Measurements from ENCODE around the gene AXL. TPM values are rescaled to one million over a fixed set of nuclear protein-coding genes. Genes with fewer than 3 reads are reported as not detected.
"Not testable (repeated sequence)": the region's sequence is repeated elsewhere in the genome, so short reads cannot be mapped to it uniquely, and the experiment has no call there.

The AXL gene
- total RNA-seq, 1 donor from 2014 or later, result 24.9 TPM

DNA sequence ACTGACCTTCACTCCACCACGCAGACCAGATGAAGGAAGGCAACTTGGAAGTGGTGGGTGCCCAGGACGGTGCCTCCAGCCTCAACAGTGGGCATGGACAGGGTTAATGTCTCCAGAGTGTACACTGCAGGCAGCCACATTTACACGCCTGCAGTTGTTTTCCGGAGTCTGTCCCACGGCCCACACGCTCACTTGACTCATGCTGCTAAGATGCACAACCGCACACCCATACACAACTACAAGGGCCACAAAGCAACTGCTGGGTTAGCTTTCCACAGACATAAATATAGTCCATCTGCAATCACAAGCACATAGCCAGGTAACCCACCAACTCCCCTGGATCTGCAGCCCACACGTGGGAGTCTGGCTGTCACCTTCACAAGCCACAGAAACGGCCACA, 12.6 kb upstream of the AXL start:
- DNase-seq (ENCODE audit: low read depth in 2 of 2), result no peak

DNA sequence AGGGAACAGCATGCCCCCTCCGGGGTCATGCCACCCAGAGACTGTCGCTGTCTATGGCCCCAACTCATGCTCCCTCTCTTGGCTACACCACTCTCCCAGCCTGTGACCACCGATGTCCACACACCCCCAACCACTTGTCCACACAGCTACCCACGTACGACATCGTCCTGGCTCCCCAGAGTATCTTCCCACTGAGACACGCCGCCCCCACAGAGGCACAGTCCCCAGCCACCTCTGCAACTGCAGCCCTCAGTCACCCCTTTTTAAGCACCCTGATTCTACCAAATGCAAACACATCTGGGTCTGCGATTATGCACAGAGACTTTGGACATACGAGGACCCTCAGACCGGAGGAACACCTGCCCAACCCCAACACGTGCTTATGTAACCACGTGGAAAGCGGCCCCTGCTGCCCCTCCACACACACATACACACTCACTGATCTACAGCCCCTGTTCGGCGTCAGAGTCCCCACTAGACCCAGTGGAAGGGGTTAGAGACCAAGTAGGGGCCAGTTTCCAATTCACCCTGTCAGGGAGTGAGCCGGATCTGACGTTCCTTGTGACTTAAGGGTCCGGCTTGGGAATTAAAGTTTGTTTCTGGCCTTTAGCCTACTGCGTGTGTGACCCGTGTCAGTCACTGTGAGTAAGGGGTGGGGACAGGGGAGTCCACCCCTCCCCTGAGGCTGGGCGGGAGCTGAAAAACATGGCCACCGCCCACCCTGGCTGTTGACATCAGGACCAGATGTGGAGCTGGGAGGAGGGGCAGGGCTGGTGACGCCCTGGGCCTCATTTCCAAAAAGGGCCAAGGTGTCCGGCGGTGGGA, 11.9 kb upstream of the AXL start:
- no peak for DNase-seq (ENCODE audit: low read depth in 2 of 2)

DNA sequence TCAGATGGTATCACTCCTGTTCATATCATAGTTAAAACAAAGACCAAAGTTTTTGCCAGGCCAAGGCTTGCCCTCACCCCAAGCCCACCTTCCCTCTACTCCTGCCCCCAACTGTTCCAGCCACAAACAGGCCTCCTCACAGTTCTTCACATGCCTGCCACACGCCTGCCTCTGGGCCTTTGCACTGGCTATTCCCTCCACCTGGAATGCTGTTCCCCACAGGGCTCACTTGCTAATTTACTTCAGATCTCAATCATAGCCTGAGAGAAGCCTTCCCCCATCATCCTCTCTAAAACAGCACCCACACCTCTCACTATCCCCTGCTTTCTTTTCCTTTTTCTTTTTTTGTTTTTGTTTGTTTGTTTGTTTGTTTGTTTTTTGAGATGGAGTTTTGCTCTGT, 4.9 kb upstream of the AXL start:
- no peak for DNase-seq (ENCODE audit: low read depth in 2 of 2)

DNA sequence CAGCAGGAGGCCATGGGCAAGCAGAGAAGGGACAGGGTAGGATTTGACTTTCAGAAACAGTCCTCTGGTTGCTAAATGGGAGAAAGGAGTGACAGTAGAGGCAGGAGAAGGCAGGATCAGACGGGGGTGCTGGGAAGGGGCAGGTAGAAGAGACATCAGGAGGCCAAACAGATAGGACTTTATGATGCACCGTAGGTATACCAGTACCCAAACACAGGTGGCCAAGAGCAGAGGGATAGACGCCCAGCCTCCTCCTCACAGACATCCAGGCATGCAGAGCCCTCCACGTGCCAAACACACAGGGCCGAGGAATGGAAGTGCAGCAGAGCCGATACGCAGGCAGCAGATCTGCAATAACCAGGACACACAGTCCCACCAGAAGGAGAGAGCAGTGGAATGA, 1.3 kb upstream of the AXL start:
- no peak for DNase-seq (ENCODE audit: low read depth in 2 of 2)

DNA sequence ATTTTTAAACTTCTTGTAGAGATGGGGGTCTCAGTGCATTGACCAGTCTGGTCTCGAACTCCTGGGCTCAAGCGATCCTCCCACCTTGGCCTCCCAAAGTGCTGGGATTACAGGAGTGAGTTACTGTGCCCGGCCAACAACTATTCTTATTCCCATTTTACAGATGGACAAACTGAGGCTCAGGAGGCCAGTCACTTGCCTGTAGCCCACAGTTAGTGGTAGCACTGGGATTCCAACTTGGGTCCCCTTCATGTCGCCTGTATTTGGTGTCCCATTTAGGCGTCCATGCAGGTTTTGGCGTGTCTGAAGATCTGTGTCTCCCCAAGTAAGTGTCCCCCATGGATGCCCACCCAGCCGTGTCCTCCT, 791 bp upstream of the AXL start:
- no peak for DNase-seq (ENCODE audit: low read depth in 2 of 2)

DNA sequence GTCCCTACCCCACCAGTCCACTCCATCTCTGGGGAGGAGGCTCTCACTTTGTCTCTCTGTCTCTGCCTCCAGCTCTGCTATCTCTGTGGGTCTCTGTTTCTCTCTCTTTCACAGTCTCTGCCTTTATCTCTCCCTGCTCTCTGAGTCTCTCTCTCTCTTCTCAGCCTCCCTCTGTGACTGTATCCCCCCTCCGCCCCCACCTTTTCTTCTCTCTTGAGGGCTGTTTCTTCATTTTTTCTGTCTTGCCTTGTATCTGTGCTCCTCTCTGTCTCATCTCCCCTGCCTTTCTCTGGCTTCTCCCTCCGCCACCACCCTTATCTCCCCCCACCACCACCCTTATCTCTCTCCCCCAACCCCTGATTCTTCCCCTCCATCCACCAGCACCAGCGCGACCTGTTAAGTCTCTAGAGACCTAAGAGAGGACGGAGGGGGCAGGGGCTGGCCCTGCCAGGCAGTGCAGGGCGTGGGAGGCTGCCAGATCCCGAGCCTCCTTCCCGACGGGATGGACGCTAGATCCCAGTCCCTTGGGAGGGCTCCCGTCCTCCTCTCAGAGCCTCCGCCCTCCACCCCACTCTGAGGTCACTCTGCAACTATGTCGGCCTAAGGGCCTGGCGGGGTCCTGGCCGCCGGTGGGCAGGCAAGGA, 1.0 kb downstream of the AXL start:
- peak in 1 of 2 donors; percentile 30 for DNase-seq (ENCODE audit: low read depth in 2 of 2)

DNA sequence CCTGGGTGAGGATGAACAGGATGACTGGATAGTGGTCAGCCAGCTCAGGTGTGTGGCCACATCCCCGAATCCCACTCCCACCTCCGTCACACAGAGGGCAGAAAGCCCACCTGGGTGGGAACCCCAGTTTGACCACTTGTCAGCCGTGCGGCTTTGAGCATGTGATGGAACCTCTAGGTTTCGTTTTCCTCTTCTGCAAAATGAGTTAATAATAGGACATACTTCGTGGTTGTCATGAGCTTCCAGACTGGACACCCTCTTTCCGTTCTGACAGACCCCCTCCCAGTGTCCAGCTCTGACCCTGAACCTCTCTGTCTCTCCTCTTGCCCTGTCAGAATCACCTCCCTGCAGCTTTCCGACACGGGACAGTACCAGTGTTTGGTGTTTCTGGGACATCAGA, 1.8 kb downstream of the AXL start:
- no peak for DNase-seq (ENCODE audit: low read depth in 2 of 2)

DNA sequence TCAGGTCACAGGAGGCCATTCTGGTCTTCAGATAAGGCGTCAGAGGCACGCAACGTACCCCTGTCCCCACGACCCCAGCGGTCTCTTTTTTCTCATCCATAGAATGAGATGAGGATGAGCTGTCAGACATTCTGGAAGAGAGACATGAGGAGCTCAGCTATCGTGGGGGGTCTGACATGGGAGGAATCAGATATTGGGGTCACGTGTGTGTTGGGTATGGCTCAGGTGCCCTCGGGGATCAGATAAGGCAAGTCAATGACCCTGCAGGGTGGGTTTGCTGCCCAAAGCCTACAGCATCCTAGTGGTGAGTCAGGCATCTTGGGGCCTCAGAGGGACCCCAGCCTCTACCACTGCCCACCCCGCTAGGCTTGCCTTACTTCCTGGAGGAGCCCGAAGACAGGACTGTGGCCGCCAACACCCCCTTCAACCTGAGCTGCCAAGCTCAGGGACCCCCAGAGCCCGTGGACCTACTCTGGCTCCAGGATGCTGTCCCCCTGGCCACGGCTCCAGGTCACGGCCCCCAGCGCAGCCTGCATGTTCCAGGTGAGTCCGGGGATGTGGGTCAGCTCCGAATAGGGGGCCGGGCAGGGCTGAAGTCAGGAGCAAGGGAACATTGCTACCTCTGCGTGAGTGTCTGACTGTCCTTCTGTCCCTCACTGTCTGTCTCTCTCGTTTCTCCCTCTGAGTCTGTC, 2.6 kb downstream of the AXL start:
- no peak for DNase-seq (ENCODE audit: low read depth in 2 of 2)

DNA sequence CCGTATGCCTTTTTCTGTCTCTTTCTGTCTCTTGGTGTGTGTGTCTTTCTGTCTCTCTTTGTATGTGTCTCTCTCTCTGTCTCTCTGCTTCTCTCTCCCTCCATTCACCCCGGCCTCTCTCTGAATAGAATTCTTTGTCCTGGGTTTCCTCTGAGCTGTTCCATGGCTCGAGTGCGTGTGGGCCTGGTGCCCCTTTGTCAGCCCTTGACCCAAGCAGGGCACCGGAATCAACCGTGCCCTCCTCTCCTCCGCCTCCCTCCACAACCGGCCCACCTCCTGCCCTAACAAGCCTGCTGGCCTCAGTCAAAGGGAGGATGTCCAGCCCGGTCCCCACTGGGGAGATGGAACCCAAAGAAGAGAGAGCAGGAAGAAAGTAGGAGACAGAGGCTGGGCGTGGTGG, 3.2 kb downstream of the AXL start:
- DNase-seq (ENCODE audit: low read depth in 2 of 2), result no peak

DNA sequence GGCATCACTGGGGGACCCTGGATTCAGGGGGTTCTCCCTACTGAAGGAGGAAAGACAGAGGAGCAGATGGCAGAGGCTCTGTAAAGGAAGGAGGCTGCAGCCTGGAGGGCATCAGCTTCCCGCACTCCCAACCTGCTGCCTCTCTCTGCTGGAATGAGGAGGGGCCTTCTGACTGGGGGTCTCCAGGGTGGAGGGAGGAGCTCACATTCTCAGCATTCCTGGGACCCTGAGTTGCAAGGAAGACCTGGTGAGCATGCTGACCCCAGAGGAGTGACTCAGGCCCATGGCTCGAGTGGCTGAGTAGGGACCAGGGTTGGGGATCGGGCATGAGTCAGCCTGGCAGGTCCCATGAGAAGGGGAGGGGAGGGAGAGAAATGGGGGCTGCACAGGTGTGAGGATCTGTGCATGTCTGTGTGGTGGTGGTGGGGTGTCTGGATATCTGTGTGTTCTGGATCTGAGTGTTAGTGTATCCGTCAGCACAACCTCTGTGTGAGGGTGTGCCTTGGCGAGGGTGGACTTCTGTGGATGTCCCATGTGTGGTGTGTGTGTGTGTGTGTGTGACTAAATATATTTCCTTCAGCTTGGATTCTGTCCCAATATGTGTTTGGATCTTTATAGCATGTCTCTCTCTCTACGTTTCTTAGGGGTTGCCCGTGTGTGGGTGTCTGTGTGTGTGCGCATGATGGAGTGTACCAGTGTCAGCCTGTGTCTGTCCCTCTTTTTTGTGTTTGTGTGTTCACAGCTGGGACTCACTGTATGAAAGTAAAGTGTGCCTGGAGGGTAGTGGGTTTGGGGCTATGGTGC, 4.6 kb downstream of the AXL start:
- DNase-seq (ENCODE audit: low read depth in 2 of 2), result peak in 1 of 2 donors; percentile 79

DNA sequence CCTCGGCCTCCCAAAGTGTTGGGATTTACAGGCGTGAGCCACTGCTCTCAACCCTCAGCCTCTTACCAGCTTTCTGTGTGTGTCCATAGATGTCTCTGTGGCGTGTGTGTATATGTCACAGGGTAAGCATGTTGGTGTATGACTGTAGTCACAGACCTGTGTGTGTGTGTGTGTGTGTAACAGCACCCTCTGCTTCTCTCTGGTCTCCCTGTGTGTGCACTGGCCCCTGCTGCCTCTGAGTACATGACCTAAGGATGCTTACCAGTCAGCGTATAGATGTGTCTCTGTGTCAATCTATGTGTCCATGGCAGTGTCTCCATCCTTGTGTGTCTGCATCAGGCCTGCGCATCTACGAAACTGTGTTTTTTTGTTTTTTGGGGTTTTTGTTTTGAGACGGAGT, 5.6 kb downstream of the AXL start:
- DNase-seq (ENCODE audit: low read depth in 2 of 2), result no peak

DNA sequence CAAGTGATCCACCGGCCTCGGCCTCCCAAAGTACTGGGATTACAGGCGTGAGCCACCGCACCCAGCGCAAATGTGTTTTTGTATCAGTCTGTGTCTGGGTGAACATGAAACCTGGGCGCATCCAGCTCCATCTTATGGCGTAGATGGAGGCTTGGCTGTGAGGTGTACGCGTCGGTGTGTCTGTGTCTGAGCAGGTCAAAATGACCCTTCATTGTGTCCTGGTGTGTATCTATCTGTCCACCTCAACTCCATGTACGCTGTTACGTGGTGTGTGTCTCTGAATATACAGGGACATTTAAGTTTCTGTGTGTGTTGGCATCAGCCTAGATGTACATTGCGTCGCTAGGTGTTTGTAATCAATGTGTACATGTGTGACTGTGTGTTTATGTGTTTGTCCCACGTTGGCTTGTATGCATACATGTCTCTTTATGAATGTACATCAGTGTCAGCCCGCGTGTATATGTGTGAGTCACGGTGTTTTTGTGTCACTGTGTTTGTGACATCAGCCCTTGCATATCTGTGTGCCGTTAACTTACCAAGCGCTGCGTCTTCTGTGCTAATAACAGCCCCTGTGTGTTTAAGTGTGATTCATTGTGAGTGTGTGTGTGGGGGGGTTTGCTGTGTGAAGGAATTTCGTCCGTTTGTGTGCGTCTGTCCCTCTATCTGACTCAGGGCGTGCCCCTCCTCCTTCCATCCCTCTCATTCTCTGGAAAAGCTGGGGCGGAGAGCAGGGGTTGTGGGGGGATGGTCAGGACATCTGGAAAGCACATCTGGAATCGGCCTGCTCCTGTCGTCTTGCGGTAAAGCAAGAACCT, 6.4 kb downstream of the AXL start:
- DNase-seq (ENCODE audit: low read depth in 2 of 2), result peak; percentile 15 to 95

DNA sequence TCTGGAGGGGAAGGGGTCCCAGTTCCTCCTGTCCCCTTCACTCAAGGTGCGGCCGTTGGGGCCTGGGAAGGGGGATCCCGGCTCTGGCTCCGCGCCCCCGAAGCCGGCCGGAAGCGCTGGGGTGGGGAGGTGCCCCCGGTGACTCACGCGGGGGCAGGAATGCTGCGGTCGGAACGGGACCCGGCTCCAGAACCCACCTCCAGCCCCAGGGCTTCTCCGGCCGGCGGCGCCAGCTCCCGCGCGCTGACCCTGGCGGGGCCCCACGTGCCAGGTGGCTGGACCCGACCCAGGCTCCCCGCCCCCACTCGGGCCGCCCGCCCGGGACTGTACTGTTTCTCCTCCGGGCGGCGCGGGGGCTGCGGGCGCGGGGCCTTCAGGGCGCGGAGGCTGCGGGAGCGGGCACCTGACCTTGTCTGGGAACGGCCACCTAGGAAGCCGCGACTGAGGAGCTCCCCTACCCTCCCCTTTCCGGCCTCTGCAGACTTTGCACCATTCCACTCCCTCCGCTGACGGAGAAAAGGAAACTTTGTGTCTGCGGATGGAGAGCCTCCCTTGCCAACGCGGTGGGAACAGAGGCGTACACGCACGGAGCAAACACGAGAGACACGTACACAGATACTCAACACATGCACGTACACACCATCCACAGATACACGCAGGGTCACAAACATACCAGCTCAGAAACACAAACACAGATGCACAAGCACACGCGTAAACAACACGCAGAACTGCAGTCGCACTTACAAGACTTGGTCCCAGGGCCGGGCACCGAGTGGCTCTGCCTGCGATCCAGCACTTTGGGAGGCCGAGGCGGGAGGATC, 7.2 kb downstream of the AXL start:
- DNase-seq (ENCODE audit: low read depth in 2 of 2), result peak in 1 of 2 donors; percentile 75

DNA sequence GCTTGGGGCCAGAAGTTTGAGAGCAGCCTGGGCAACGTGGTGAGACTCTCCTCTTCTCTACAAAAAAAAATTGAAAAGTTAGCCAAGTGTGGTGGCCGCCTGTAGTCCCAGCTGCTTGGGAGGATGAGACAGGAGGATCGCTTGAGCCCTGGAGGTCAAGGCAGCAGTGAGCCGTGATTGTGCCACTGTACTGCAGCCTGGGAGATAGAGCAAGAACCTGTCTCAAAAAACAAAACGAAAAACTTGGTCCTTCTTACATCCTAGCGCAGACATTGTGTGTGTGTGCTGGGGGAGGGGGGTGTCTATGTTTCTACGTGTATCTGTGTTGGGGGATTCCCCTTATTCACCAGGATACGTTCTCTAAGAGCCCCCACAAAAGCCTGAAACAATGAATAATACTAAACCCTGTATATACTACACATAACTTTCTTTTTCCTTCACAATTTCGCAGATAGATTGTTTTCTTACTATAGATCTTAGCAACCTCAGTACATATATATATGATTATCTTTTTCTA, 7.9 kb downstream of the AXL start:
- no peak for DNase-seq (ENCODE audit: low read depth in 2 of 2)

DNA sequence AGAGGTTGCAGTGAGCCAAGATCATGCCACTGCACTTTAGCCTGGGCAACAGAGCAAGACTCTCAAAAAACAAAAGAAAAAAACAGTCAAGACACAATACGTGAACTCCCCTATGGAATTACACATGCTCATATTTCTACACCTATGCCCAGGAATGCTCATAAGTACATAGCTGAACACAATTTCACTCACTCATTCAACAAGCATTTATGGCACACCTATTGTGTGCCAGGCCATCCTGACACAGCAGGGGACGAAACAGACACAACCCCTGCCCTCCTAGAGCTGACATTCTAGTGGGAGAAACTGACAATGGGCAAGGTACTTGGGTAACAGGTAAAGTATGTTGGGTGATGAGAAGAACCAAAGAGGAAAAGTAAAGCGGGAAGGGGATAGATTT, 9.5 kb downstream of the AXL start:
- DNase-seq (ENCODE audit: low read depth in 2 of 2), result no peak

DNA sequence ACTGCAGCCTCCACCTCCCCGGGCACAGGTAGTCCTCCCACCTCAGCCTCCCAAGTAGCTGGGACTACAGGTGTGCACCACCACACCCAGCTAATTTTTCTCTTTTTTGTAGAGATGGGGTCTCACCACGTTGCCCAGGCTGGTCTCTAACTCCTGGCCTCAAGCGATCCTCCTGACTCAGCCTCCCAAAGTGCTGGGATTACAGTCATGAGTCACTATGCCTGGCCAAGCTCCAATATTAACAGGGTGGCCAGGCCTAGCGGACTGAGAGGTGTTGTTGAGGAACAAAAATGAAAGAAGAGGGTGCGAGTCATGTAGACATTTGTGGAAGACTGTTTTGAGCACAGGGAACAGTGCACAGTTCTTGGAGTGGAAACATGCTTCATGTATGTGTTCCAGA, 10.3 kb downstream of the AXL start:
- not testable (repeated sequence) for DNase-seq (ENCODE audit: low read depth in 2 of 2)

DNA sequence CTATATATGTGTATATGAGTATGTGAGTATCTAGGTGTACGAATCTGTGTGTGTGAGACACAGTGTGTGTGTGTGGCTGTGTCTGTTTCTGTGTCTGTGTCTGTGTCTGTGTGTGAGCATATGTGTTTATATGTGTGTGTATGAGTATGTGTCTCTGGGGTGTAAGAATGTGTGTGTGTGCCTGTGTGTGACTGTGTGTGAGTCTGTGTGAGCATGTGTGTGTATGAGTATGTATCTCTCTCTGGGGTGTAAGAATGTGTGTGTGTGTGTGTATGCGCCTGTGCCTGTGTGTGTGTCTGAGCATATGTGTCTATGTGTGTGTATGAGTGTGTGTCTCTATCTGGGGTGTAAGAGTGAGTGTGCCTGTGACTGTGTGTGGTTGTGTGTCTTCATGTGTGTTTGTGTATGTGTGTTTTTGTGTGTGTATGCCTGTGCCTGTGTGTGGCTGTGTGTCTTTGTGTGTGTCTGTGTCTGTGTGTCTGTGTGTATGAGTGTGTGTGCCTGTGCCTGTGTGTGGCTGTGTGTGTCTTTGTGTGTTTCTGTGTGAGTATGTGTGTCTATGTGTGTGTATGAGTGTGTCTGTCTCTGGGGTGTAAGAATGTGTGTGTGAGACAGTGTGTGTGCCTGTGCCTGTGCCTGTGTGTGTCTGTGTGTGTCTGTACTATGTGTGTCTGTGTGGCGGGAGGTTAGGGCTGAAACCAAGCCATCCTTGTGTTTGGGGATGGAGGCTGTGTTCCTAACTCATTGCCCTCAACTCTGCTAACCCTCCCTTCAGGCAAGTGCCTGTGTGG, 11.2 kb downstream of the AXL start:
- DNase-seq (ENCODE audit: low read depth in 2 of 2), result no peak

DNA sequence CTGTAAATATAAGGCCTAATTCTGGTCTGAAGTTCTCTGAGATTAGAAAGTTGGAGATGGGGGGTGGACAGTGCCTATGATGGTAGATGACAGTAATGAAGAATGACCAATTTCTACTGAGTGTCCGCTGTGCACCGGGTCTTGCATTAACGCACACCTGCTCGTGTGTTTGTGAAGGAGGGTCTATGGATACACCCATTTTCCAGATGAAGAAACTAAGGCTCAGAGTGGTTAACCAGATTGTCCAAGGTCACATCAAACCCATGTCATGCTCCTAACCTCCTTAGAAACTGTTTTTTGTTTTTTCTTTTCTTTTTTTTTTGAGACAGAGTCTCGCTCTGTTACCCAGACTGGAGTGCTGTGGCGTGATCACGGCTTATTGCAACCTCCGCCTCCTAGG, 13.7 kb downstream of the AXL start:
- no peak for DNase-seq (ENCODE audit: low read depth in 2 of 2)

DNA sequence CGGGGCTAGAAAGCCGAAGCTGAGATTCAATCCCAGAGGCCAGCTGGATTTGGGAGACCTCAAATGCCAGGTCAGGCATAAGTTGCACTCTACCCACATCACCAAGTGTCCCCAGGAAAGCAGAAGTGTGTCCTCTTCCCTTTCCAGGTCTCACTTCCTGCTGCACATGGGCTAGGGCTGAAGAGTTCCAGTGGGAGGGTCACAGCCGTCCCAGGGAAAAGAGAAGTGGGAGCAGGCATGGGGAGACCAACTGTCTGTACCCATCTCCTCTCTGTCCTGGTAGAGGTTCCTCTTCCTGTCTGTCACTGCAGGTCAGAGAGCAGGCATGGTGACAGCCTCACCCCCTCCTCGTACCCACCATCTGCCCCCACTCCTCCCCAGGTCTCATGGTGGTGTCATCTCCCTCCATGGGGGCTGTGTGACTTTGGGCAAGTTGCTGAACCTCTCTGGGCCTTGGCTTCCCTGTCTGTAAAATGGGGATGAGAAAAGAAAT, 14.8 kb downstream of the AXL start:
- no peak for DNase-seq (ENCODE audit: low read depth in 2 of 2)

All from dermis microvascular lymphatic vessel endothelial cell (primary cell).